ENCODE data around the gene CYP27B1.

Gene CYP27B1

GRCh38 chr12:57734591-57734990, 32.3 kb downstream of the CYP27B1 start:
- no peak overlapping the region for H3K9ac ChIP-seq
- H3K4me2 ChIP-seq (ENCODE audit: low read length) = no peak overlapping the region
- no peaks in the 10 kb centered on the region for H3K27me3 ChIP-seq (ENCODE audit: control insufficient read depth, insufficient read depth, low read length)
- H2AFZ ChIP-seq = no peak overlapping the region
- no peaks in the 10 kb centered on the region for H3K79me2 ChIP-seq
- H3K9me3 ChIP-seq (ENCODE audit: control insufficient read depth, low read length) = no peaks in the 10 kb centered on the region
- H3K4me1 ChIP-seq = peaks cover 14% of the 10 kb centered on the region
- H3K4me3 ChIP-seq (ENCODE audit: low read depth, low read length) = no peak overlapping the region
- H3K36me3 ChIP-seq (ENCODE audit: control insufficient read depth, insufficient read depth, low read length) = no peaks in the 10 kb centered on the region
- no peak overlapping the region for H3K27ac ChIP-seq
- TF ChIP-seq, protein P1, sequence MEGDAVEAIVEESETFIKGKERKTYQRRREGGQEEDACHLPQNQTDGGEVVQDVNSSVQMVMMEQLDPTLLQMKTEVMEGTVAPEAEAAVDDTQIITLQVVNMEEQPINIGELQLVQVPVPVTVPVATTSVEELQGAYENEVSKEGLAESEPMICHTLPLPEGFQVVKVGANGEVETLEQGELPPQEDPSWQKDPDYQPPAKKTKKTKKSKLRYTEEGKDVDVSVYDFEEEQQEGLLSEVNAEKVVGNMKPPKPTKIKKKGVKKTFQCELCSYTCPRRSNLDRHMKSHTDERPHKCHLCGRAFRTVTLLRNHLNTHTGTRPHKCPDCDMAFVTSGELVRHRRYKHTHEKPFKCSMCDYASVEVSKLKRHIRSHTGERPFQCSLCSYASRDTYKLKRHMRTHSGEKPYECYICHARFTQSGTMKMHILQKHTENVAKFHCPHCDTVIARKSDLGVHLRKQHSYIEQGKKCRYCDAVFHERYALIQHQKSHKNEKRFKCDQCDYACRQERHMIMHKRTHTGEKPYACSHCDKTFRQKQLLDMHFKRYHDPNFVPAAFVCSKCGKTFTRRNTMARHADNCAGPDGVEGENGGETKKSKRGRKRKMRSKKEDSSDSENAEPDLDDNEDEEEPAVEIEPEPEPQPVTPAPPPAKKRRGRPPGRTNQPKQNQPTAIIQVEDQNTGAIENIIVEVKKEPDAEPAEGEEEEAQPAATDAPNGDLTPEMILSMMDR (IDR thresholded peaks at IDR 0.05) = no peak

DNA sequence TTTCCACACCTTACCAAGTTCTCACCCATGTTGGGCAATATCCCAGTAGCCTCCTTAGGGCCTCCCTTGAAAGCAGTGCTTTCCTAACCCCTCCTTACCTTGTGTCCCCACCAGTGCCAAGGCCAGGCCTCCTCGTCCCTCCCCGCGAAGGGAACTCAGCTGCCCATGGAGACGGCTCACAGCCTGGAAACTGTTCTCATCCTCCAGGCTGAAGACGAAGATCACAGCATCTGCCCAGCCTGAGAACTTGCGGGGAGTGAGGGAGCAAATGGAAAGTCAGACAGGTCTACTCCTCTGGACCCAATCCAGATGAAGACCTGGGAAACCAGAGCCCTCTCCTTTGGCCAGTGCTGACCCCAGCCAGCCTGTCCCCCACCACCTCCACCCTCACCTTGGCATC, 33.0 kb downstream of the CYP27B1 start:
- no peaks in the 10 kb centered on the region for H3K79me2 ChIP-seq
- H3K4me3 ChIP-seq (ENCODE audit: low read depth, low read length) = no peak overlapping the region
- H3K4me1 ChIP-seq = peaks cover 14% of the 10 kb centered on the region
- H3K27me3 ChIP-seq (ENCODE audit: control insufficient read depth, insufficient read depth, low read length) = no peaks in the 10 kb centered on the region
- H3K36me3 ChIP-seq (ENCODE audit: control insufficient read depth, insufficient read depth, low read length) = no peaks in the 10 kb centered on the region
- H2AFZ ChIP-seq = no peak overlapping the region
- TF ChIP-seq, protein P1 (IDR thresholded peaks at IDR 0.05) = no peak
- H3K27ac ChIP-seq = no peak overlapping the region
- no peak overlapping the region for H3K4me2 ChIP-seq (ENCODE audit: low read length)
- no peak overlapping the region for H3K9ac ChIP-seq
- no peaks in the 10 kb centered on the region for H3K9me3 ChIP-seq (ENCODE audit: control insufficient read depth, low read length)

DNA sequence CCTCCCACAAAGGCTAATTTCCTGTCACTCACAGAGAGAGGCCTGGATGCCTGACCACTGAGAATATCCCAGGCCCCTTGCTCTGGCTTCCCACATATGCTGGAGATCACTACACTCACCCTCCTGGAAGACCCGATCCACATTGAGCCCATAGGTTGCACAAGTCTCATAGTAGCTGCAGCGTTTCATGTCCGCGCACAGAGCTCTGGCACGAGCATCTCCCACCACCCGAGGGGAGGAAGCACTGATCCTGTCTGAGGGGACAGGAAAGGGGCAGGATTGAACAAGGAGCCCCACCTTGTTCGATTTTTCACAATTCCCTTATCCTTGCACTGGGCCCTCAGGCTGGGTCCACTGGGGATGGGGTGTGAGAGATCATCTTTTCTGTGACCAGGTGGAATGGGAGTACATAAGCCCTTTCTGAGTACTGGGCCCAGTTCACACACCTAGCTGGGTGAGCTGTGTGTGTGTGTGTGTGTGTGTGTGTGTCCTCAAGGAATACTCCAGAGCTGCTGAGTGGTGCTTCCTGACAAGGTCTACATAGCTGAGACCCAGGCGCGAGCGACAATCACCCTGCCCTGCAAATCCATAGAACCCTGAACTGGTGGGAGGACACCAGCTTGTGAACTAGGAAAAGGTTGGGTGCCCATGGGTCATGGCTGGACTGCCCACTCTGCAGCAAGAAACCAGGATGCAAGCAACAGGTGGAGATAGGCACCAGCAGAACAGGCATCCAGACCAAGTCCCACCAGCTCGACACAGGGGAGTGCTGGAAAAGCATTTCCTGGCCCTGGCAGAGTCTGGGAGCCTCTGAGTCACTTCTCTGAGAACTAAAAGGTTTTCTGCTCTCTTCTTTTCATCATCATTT, 33.9 kb downstream of the CYP27B1 start:
- Histone ChIP-seq H3K9ac (no peak overlapping the region), H3K27ac (no peak overlapping the region), H3K4me3 (ENCODE audit: low read depth, low read length) (no peak overlapping the region), H3K36me3 (ENCODE audit: control insufficient read depth, insufficient read depth, low read length) (no peaks in the 10 kb centered on the region), H3K27me3 (ENCODE audit: control insufficient read depth, insufficient read depth, low read length) (no peaks in the 10 kb centered on the region), H3K9me3 (ENCODE audit: control insufficient read depth, low read length) (no peaks in the 10 kb centered on the region), H2AFZ (no peak overlapping the region), H3K79me2 (no peaks in the 10 kb centered on the region), H3K4me2 (ENCODE audit: low read length) (no peak overlapping the region), H3K4me1 (peaks cover 19% of the 10 kb centered on the region)
- TF ChIP-seq, protein P1 (IDR thresholded peaks at IDR 0.05) = no peak

GRCh38 chr12:57732270-57732669, 34.6 kb downstream of the CYP27B1 start:
- Histone ChIP-seq H3K36me3 (ENCODE audit: control insufficient read depth, insufficient read depth, low read length) (no peaks in the 10 kb centered on the region), H3K27me3 (ENCODE audit: control insufficient read depth, insufficient read depth, low read length) (no peaks in the 10 kb centered on the region), H3K9me3 (ENCODE audit: control insufficient read depth, low read length) (no peaks in the 10 kb centered on the region)

More at GRCh38 chr12:57732270-57732669, 34.6 kb downstream of the CYP27B1 start:
- Histone ChIP-seq H3K27ac (no peak overlapping the region), H2AFZ (no peak overlapping the region), H3K9ac (no peak overlapping the region), H3K4me3 (ENCODE audit: low read depth, low read length) (no peak overlapping the region), H3K79me2 (no peaks in the 10 kb centered on the region), H3K4me1 (peaks cover 18% of the 10 kb centered on the region), H3K4me2 (ENCODE audit: low read length) (no peak overlapping the region)
- TF ChIP-seq, protein P1 (IDR thresholded peaks at IDR 0.05) = no peak
